Hepatic stellate cell (primary cell): ENCODE data around the gene MYH7B.

Experiments
- DNase-seq: peaks from one replicate; pipeline ENCODE4 v3.0.0; 2011; ENCODE audit warnings: low spot score

MYH7B gene

GRCh38 chr20:34977365-34978091 is 21.9 kb downstream of the MYH7B start:
- no peak for DNase-seq

DNA sequence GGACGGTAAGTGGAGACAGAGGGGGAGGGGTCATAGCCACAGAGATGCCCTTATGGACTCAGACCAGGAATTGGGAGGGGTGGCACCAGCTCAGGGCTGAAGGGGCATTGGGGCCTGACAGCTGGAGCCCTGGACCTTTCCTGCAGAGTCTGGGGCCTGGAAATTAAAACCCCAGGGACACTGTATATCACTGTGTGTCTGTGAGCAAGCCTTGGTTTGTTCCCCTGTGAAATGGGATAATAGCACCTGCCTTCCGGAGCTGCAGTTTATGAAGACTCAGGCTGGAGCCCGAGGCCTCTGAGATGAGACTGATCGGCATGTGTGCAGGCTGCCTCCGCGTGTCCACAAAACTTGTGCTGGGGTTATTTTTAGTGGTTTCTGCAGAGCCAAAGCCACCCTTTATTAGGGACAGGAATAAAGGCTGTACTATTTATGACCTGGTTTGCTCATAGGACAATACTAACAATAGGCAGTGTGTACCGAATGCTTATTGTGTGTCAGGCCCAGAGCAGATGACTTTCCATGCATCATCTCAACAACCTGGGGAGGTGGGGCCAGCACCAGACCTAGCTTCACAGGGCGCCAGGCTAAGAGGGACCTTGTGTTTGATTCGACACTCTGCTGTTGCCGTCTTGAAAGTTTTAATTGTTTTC is 22.6 kb downstream of the MYH7B start:
- DNase-seq: no peak

GRCh38 chr20:34979366-34980153 is 23.9 kb downstream of the MYH7B start:
- no peak for DNase-seq

DNA sequence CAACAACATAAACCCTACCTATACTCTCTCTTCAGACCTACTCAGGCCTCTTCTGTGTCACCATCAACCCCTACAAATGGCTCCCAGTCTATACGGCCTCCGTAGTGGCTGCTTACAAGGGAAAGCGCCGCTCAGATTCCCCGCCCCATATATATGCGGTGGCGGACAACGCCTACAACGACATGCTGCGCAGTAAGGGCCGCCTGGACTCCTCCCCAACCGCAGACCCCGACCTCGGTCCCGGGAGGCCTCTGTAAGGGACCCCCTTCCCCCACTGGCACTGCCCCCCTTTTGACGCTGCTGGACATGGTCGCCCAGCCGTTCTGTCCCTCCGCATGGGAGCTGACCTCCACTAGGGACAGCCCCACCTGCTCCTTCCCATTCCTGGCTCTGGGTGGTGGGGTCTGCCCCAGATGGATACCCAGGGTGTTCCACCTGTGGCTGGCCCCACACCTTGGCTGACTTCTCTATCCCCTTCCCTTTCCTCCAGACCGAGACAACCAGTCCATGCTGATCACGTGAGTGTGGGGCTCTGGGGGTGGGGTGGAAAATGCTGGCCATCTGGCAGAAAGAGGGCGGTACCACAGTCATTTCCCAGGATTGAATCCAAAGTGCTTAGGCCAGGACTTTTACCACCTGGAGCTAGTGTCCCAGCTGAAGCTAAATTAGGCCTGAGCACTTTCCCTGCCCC is 25.0 kb downstream of the MYH7B start:
- no peak for DNase-seq

DNA sequence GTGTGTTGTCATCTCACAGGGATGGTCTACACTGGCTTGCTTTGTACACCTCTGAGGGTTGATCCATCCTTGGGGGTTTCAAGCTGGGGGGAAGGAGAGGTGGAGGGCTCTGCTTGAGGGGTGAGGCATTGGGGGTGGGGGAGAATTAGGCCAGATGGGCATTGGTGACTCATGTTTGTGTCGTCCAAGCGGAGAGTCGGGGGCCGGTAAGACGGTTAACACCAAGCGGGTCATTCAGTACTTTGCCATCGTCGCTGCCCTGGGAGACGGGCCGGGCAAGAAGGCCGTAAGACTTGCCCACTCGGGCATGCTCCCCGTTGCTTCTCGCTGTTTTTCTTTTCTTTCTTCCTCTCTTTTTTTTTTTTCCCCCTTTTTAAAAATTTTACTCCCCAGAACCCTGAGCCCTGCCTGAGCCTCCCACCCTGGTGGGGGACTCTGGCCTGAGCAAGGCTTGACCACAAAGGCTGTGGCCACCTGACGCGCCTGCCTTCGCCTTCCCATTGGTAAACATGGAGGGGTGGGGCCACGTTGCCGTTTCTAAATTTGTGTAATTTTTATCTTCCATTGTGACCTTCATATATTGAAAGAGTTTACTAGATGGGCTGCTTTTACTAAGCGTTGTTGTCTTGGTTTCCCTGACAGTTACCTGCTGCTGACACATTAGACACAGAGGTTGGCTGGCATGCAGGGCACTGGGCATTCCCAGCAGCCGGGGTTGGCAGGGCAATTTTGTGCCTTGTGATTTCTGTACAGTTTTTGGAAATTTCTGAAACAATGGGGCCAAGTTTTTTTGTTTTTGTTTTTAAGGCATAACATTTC is 26.8 kb downstream of the MYH7B start:
- DNase-seq: no peak

DNA sequence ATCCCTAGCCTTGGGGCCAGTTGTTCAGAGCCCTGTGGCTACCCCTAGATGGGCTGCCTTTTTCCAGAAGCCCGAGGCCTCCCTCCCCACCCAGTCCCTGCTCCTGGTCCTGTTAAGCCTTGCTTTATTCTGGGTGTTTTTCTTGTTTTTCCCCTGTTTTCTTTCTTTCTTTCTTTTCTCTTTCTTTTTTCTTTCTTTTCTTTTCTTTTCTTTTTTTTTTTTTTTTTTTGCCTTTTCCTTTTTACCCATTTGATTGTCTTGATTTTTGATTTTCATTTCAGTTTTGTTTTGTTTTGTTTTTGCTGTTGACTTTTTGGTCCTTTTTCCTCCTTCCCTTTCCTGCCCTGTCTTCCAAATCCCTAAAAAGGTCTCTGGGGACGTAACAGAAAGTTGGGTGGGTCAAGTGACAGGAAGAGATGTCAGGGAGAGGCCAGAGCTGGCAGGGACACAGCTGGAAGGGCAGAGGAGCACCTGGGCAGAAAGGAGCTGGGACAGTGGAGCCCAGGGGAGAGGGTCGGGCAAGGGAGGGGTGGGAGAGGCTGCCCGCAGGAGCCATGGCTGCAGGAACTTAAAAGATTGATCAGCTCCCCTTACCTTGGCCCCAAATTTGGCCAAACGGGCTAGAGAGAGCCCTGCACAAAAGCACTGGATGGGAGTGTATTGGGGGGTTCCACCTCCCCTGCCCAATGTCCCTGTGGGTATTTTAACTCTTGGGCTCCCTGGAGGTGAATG is 27.6 kb downstream of the MYH7B start:
- DNase-seq: no peak

- DNase-seq: no peak
These were observed 28.5 kb downstream of the MYH7B start for GRCh38 chr20:34983995-34984735.

GRCh38 chr20:34984756-34985261 is 29.1 kb downstream of the MYH7B start:
- no peak for DNase-seq

GRCh38 chr20:34985461-34986310 is 30.0 kb downstream of the MYH7B start:
- DNase-seq: no peak

DNA sequence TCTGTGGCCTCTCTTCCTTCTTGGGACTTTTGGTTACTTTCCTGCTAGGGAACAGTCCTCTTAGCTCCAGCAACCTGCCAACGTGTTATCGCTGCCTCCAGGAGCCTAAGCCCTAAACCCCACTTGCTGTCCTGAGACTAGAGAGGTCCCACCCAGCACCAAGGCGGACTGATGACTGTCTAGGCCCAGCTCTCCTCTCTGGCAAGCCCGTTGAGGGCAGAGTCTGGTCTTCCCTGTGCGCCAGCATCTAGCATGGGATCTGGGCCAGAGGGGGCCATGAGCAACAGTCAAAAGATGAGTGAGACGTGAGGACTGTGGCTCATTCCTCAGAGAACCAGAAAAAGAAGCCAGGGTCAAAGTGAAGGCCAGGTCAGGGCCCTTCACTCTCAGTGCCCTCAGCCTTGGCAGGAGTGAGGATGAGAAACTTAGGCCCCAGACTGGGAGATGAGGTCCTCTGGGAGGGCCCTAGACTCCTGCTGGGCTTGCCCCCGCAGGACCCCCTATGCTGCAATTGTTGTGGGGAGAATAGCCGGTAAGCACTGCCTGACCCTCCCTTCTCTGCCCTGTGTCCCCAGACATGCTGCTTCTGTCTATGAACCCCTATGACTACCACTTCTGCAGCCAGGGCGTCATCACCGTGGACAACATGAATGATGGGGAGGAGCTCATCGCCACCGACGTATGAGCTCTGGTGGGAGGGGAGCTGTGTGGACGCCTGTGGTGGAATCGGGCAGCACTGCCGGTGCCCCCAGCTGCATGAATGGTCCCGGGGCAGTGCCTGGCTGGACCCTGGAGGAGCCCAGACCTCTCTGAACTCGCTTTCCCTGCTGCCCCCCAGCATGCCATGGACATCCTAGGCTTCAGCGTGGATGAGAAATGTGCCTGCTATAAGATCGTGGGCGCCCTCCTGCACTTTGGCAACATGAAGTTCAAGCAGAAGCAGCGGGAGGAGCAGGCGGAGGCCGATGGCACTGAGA is 30.9 kb downstream of the MYH7B start:
- DNase-seq: no peak

DNA sequence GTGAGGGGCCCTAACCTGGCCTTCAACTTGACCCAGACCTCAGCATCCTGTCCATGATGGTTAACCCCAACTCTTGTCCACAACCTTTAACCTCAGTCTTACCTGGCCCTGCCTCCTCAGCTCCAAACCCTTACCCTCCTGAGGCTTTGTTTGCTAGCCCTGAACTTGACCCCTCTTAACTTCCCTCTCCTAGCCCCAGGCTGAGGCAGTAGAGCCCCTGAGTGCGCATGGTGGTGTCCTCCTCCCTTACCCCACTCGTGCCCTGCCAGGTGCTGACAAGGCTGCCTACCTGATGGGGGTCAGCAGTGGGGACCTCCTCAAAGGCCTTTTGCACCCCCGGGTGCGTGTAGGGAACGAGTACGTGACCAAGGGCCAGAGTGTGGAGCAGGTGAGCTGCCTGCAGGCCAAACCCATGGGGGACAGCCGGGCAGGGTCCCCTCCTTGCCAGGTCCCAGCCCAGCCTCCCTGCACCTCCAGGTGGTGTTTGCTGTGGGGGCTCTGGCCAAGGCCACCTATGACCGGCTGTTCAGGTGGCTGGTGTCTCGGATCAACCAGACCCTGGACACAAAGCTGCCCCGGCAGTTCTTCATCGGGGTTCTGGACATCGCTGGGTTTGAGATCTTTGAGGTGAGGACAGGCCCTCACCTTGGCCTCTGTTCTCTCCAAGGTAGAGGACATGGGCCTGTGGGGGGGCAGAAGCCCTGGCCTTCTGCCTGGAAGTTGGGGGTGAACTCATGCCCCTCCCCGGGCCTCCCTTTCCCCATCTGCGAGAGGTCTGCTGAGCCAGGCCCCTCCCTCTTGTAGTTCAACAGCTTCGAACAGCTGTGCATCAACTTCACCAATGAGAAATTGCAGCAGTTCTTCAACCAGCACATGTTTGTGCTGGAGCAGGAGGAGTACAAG is 31.9 kb downstream of the MYH7B start:
- no peak for DNase-seq

- no peak for DNase-seq
These were observed 32.5 kb downstream of the MYH7B start for GRCh38 chr20:34988191-34988540.

DNA sequence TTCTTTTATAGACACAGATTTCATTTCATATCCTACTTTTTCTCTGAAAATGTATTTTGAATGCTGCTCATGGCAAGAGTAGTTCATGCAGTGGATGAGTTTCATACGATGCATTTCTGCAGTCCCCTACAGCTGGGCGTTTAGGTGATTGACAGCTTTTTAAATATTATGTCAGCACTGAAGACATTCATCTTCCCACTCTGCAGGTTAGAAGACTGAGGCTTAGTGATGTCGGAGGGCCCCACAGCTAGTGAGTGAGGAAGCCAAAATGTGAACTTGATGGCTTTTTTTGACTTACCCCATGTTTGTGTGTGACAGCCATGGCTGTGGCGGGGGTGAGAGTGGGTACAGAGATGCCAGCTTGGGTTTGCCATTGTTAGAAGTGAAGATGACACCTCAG is 33.5 kb downstream of the MYH7B start:
- DNase-seq: no peak

DNA sequence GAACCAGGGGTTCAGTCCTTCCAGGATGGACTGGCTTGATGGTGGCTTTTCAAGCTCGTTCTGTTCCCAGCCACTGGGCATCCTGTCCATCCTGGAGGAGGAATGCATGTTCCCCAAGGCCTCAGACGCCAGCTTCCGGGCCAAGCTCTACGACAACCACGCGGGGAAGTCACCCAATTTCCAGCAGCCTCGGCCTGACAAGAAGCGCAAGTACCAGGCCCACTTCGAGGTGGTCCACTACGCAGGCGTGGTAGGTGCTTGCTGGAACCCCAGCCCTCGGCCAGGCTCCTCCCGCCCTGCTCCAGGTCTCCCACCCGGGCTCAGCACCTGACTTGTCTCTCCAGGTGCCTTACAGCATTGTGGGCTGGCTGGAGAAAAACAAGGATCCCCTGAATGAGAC is 34.0 kb downstream of the MYH7B start:
- no peak for DNase-seq

DNA sequence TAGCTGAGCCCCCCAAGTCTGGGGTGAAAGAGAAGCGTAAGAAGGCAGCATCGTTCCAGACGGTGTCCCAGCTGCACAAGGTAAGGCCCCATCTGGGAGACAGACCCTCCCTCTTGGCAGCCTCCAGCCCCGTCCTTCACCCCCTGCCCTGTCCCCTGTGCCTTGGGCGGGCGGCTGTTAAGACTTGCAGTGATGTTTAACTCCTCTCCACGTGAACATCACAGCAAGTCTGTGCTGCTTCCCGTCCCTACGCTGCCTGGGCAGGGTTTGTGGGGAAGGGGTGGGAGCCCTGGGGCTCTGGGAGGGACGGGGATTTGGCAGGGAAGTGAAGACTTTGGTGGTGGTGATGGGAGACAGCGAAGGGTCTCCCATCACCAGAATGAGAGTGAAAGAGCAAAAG is 34.6 kb downstream of the MYH7B start:
- no peak for DNase-seq

DNA sequence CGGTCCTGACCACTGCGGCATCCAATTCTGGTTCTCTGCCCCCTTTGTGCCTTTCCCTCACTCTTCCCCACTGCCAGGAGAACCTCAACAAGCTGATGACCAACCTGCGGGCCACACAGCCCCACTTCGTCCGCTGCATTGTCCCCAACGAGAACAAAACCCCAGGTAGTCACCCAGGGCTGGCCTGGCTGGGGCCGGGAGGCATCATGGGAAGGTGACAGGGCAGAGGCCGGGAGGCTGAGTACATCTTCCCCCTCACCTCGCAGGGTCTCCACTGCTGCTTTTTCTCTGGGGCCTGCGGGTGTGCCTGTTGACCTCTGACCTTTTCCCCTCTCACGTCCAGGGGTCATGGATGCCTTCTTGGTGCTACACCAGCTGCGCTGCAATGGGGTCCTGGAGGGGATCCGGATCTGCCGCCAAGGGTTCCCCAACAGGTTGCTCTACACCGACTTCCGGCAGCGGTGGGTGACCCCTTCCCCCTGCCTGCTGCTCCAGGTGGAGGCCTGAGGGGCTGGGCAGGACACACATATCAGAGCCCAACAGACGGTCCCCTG is 35.1 kb downstream of the MYH7B start:
- DNase-seq: no peak
